AG10803 (cell line): Measurements from ENCODE around the gene ANKRD1.
"Not testable (repeated sequence)": the region's sequence is repeated elsewhere in the genome, so short reads cannot be mapped to it uniquely, and the experiment has no call there.

ENCODE experiments used
- DNase-seq: peaks from one replicate; pipeline ENCODE4 v3.0.0; 2010; ENCODE audit warnings: low read depth
- H3K4me3 ChIP-seq: 2 replicates; pipeline ENCODE4 v1.5.1; 2011; ENCODE audit warnings: mild to moderate bottlenecking, low read length, control low read depth
- CTCF ChIP-seq: conservative IDR thresholded peaks from 2 replicates; pipeline ENCODE4 v1.5.1; 2011; ENCODE audit warnings: mild to moderate bottlenecking, low read length, control low read depth, inconsistent platforms

ANKRD1 gene

GRCh38 chr10:90947030-90947960 lies 26.4 kb upstream of the ANKRD1 start:
- TF ChIP-seq CTCF, result no peak
- DNase-seq, result peak; percentile 77
- H3K4me3 ChIP-seq, result no peak overlapping the region

- no peak overlapping the region for H3K4me3 ChIP-seq
- TF ChIP-seq CTCF, result no peak
- peak; percentile 40 for DNase-seq
Measured at GRCh38 chr10:90945491-90946070, 24.7 kb upstream of the ANKRD1 start.

GRCh38 chr10:90944749-90945148 lies 23.9 kb upstream of the ANKRD1 start:
- TF ChIP-seq CTCF, result no peak
- no peak overlapping the region for H3K4me3 ChIP-seq
- no peak for DNase-seq

- peak; percentile 35 for DNase-seq
- H3K4me3 ChIP-seq, result not testable (repeated sequence)
Measured at GRCh38 chr10:90942980-90943379, 22.1 kb upstream of the ANKRD1 start.

GRCh38 chr10:90939648-90940047 lies 18.8 kb upstream of the ANKRD1 start:
- no peak for DNase-seq

GRCh38 chr10:90939116-90939515 lies 18.2 kb upstream of the ANKRD1 start:
- DNase-seq, result no peak
- H3K4me3 ChIP-seq, result no peak overlapping the region
- TF ChIP-seq CTCF, result no peak

More at GRCh38 chr10:90939648-90940047, 18.8 kb upstream of the ANKRD1 start:
- no peak overlapping the region for H3K4me3 ChIP-seq
- no peak for TF ChIP-seq CTCF

GRCh38 chr10:90937645-90938258 lies 16.9 kb upstream of the ANKRD1 start:
- TF ChIP-seq CTCF, result no peak
- no peak for DNase-seq
- H3K4me3 ChIP-seq, result no peak overlapping the region
